ENCODE results near the gene TDRD12.
A peak's percentile ranks its signal among the peaks of the same experiment; 100 is the strongest.

The TDRD12 gene

GRCh38 chr19:32817569-32818476 lies 98.3 kb downstream of the TDRD12 start:
- Histone ChIP-seq H3K9ac (no peak overlapping the region), H3K9me3 (replicated peaks in 1 of 11) (no peaks in the 10 kb centered on the region), H3K27me3 (peaks cover 0 to 10% (median 0%) of the 10 kb centered on the region in 11 experiments; a peak in 1 of 22 replicates), H3K4me2 (peak overlapping the region in 5 of 11 experiments; percentile 12 to 40 (median 20); a peak in 6 of 22 replicates), H3K36me3 (no peaks in the 10 kb centered on the region), H3K4me3 (no peak overlapping the region), H3K27ac (no peak overlapping the region), H3K4me1 (peaks cover 0 to 39% (median 28%) of the 10 kb centered on the region in 10 experiments; a peak in 16 of 20 replicates), H4K20me1 (no peaks in the 10 kb centered on the region)
- no peak for TF ChIP-seq Cebpa-rat (IDR thresholded peaks at IDR 0.05)

GRCh38 chr19:32818536-32818935 lies 99.0 kb downstream of the TDRD12 start:
- no peak for TF ChIP-seq Cebpa-rat (IDR thresholded peaks at IDR 0.05)
- Histone ChIP-seq H3K4me2 (peak overlapping the region in 5 of 11 experiments; percentile 6 to 40 (median 19); a peak in 6 of 22 replicates), H3K4me1 (peaks cover 0 to 39% (median 28%) of the 10 kb centered on the region in 10 experiments; a peak in 16 of 20 replicates), H3K36me3 (no peaks in the 10 kb centered on the region), H3K9ac (no peak overlapping the region), H3K9me3 (replicated peaks in 1 of 11) (no peaks in the 10 kb centered on the region), H3K27me3 (peaks cover 0 to 10% (median 0%) of the 10 kb centered on the region in 11 experiments; a peak in 1 of 22 replicates), H4K20me1 (no peaks in the 10 kb centered on the region), H3K27ac (no peak overlapping the region), H3K4me3 (no peak overlapping the region)

GRCh38 chr19:32819419-32820400 lies 100.1 kb downstream of the TDRD12 start:
- Histone ChIP-seq H3K27ac (no peak overlapping the region), H3K4me2 (peak overlapping the region in 9 of 11 experiments; percentile 21 to 87 (median 67); a peak in 17 of 22 replicates), H3K4me1 (peaks cover 0 to 45% (median 28%) of the 10 kb centered on the region in 10 experiments; a peak in 16 of 20 replicates), H4K20me1 (no peaks in the 10 kb centered on the region), H3K36me3 (no peaks in the 10 kb centered on the region), H3K27me3 (peaks cover 0 to 10% (median 0%) of the 10 kb centered on the region in 11 experiments; a peak in 1 of 22 replicates), H3K9me3 (replicated peaks in 1 of 11) (no peaks in the 10 kb centered on the region), H3K9ac (peak overlapping the region in 2 of 11 experiments; percentile 22 to 34; a peak in 1 of 22 replicates), H3K4me3 (no peak overlapping the region)
- no peak for TF ChIP-seq Cebpa-rat (IDR thresholded peaks at IDR 0.05)

- Histone ChIP-seq H3K27me3 (peaks cover 0 to 10% (median 0%) of the 10 kb centered on the region in 11 experiments; a peak in 1 of 22 replicates), H3K4me3 (no peak overlapping the region), H3K4me1 (peaks cover 0 to 35% (median 24%) of the 10 kb centered on the region in 10 experiments; a peak in 16 of 20 replicates), H3K9ac (no peak overlapping the region), H3K27ac (no peak overlapping the region), H3K4me2 (no peak overlapping the region), H4K20me1 (no peaks in the 10 kb centered on the region), H3K36me3 (no peaks in the 10 kb centered on the region), H3K9me3 (replicated peaks in 1 of 11) (no peaks in the 10 kb centered on the region)
- no peak for TF ChIP-seq Cebpa-rat (IDR thresholded peaks at IDR 0.05)
Observed at GRCh38 chr19:32822916-32823746, 103.6 kb downstream of the TDRD12 start.

GRCh38 chr19:32823747-32824102 lies 104.2 kb downstream of the TDRD12 start:
- H3K9ac ChIP-seq, result no peak overlapping the region
- no peak for TF ChIP-seq Cebpa-rat (IDR thresholded peaks at IDR 0.05)
- no peaks in the 10 kb centered on the region for H3K9me3 ChIP-seq (replicated peaks in 1 of 11)
- no peak overlapping the region for H3K27ac ChIP-seq
- H3K4me1 ChIP-seq, result peaks cover 0 to 31% (median 21%) of the 10 kb centered on the region in 10 experiments; a peak in 16 of 20 replicates
- H4K20me1 ChIP-seq, result no peaks in the 10 kb centered on the region
- peaks cover 0 to 10% (median 0%) of the 10 kb centered on the region in 11 experiments; a peak in 1 of 22 replicates for H3K27me3 ChIP-seq
- no peaks in the 10 kb centered on the region for H3K36me3 ChIP-seq
- H3K4me2 ChIP-seq, result no peak overlapping the region
- no peak overlapping the region for H3K4me3 ChIP-seq

- Histone ChIP-seq H3K4me1 (peaks cover 0 to 31% (median 21%) of the 10 kb centered on the region in 10 experiments; a peak in 16 of 20 replicates), H3K4me2 (peak overlapping the region in 4 of 11 experiments; percentile 6 to 24 (median 16); a peak in 1 of 22 replicates), H3K9ac (no peak overlapping the region), H3K9me3 (replicated peaks in 1 of 11) (no peaks in the 10 kb centered on the region), H3K27ac (no peak overlapping the region), H3K27me3 (peaks cover 0 to 10% (median 0%) of the 10 kb centered on the region in 11 experiments; a peak in 1 of 22 replicates), H3K36me3 (no peaks in the 10 kb centered on the region), H4K20me1 (no peaks in the 10 kb centered on the region), H3K4me3 (no peak overlapping the region)
- no peak for TF ChIP-seq Cebpa-rat (IDR thresholded peaks at IDR 0.05)
Observed at GRCh38 chr19:32824191-32824751, 104.7 kb downstream of the TDRD12 start.

GRCh38 chr19:32824916-32825608 lies 105.5 kb downstream of the TDRD12 start:
- TF ChIP-seq Cebpa-rat (IDR thresholded peaks at IDR 0.05), result no peak
- no peaks in the 10 kb centered on the region for H4K20me1 ChIP-seq
- H3K36me3 ChIP-seq, result no peaks in the 10 kb centered on the region
- H3K9ac ChIP-seq, result no peak overlapping the region
- no peak overlapping the region for H3K27ac ChIP-seq
- peaks cover under 1 to 23% (median 13%) of the 10 kb centered on the region in 10 experiments; a peak in 18 of 20 replicates for H3K4me1 ChIP-seq
- H3K4me2 ChIP-seq, result peak overlapping the region in 4 of 11 experiments; percentile 6 to 24 (median 16); a peak in 1 of 22 replicates
- no peak overlapping the region for H3K4me3 ChIP-seq
- H3K9me3 ChIP-seq (replicated peaks in 1 of 11), result no peaks in the 10 kb centered on the region
- H3K27me3 ChIP-seq, result peaks cover 0 to 3% (median 0%) of the 10 kb centered on the region in 11 experiments; a peak in 1 of 22 replicates
